GM12891 (cell line): ENCODE data around the gene CDC42BPA.

Experiments
- PAX5 ChIP-seq: IDR thresholded peaks from 2 replicates; pipeline ENCODE4 v1.6.1; 2011; ENCODE audit warnings: low read length, moderate library complexity, mild to moderate bottlenecking; ENCODE audit not compliant: insufficient read depth, severe bottlenecking
- POLR2A ChIP-seq: IDR thresholded peaks from 2 replicates; pipeline ENCODE4 v1.6.1; 2011; ENCODE audit warnings: low read depth, low read length, control low read depth
- POLR2AphosphoS5 ChIP-seq: IDR thresholded peaks from 2 replicates; pipeline ENCODE4 v1.6.1; 2011; ENCODE audit warnings: low read depth, low read length, control low read depth
- POU2F2 ChIP-seq: IDR thresholded peaks from 2 replicates; pipeline ENCODE4 v1.6.1; 2011; ENCODE audit warnings: low read depth, mild to moderate bottlenecking, control low read depth, low read length, moderate library complexity
- SPI1 ChIP-seq: IDR thresholded peaks from 2 replicates; pipeline ENCODE4 v1.6.1; 2011; ENCODE audit warnings: low read depth, low read length, control low read depth
- TAF1 ChIP-seq: IDR thresholded peaks from 2 replicates; pipeline ENCODE4 v1.6.1; 2011; ENCODE audit warnings: low read depth, low read length, control low read depth

- TF ChIP-seq POLR2A, result no peak
- no peak for TF ChIP-seq PAX5
- TF ChIP-seq POLR2AphosphoS5, result no peak
- TF ChIP-seq TAF1, result no peak
- TF ChIP-seq SPI1, result no peak
- no peak for TF ChIP-seq POU2F2
Observed at GRCh38 chr1:226949401-226949800, 368.9 kb downstream of the CDC42BPA start.
